Transverse colon (tissue), 4 donors: ENCODE data around the gene CCNA2. TPM values are rescaled to one million over a fixed set of nuclear protein-coding genes. Genes with fewer than 3 reads are reported as not detected.

Experiments used
- DNase-seq: peaks from one replicate; pipeline ENCODE4 v3.0.0-alpha.2; 2019
- H3K27ac ChIP-seq, 4 donors: fragments of 200-600 bp; sonication (generic); 2 replicates each; pipeline ENCODE4 v1.5.1; 2016 to 2018; ENCODE audit warnings: inconsistent platforms in 4 of 4
- H3K27me3 ChIP-seq: fragments of 200-600 bp; sonication (generic); 2 replicates; pipeline ENCODE4 v1.5.1; 2017; ENCODE audit warnings: inconsistent platforms
- H3K36me3 ChIP-seq, 4 donors: fragments of 200-600 bp; sonication (generic); 2 replicates each; pipeline ENCODE4 v1.5.1; 2017 to 2019; ENCODE audit warnings: inconsistent platforms in 4 of 4
- H3K4me1 ChIP-seq, 4 donors: fragments of 200-600 bp; sonication (generic); 2 replicates each; pipeline ENCODE4 v1.5.1; 2017 to 2020; ENCODE audit warnings: inconsistent platforms in 4 of 4
- H3K4me3 ChIP-seq, 4 donors: fragments of 200-600 bp; sonication (generic); 1 replicate in 1 of 4; 2 replicates in 3 of 4; pipeline versions ENCODE4 v1.5.1 to v1.6.1; 2017 to 2019; ENCODE audit warnings: inconsistent platforms in 4 of 4
- H3K9me3 ChIP-seq, 2 donors: fragments of 200-600 bp; sonication (generic); 2 replicates each; pipeline ENCODE4 v1.5.1; 2017 to 2019; ENCODE audit warnings: inconsistent platforms in 2 of 2
- CTCF ChIP-seq, 5 experiments: fragments of 200-600 bp in 3 of 5; fragments of 450-650 bp in 2 of 5; sonication (generic) in 3 of 5; IDR thresholded peaks; 1 replicate in 2 of 5; 2 replicates in 3 of 5; pipeline ENCODE4 v1.5.1; 2016 to 2017; ENCODE audit warnings: antibody characterized with exemption in 5 of 5, inconsistent platforms in 3 of 5, mild to moderate bottlenecking in 2 of 5, moderate library complexity in 1 of 5
- EP300 ChIP-seq: sonication (generic); formaldehyde crosslinking; IDR thresholded peaks from one replicate; pipeline ENCODE4 v1.6.1; 2017; ENCODE audit warnings: antibody characterized with exemption, low read depth
- POLR2A ChIP-seq: fragments of 450-650 bp; IDR thresholded peaks from one replicate; pipeline ENCODE4 v1.6.1; 2016; ENCODE audit warnings: antibody characterized with exemption, mild to moderate bottlenecking, moderate library complexity
- POLR2AphosphoS5 ChIP-seq, 3 donors: sonication (generic); formaldehyde crosslinking; IDR thresholded peaks; one replicate each; pipeline ENCODE4 v1.6.1; 2016; ENCODE audit warnings: antibody characterized with exemption in 3 of 3
- WGBS, 2 donors: methylation state at CpG; one replicate each; pipeline ENCODE4 v1.1.5; 2018; ENCODE audit warnings: low coverage in 1 of 2; 5-methylcytosine and 5-hydroxymethylcytosine counted together
- in situ Hi-C, 4 donors: fragments of 200-750 bp; cut with MboI; loops; one replicate each; pipeline versions ENCODE4 v1.15.0 to v1.15.1; 2017; ENCODE audit warnings: low sequenced_read_pairs in 3 of 4, low pct_ligation_motif_present in 1 of 4, low pct_unique_long_range_greater_than_20kb in 1 of 4
- intact Hi-C: fragments of 100-400 bp; cut with DNase I; formaldehyde crosslinking; loops from one replicate; pipeline ENCODE4 v1.15.1; 2023; ENCODE audit warnings: low total_unique reads
- total RNA-seq, 4 donors: library from RNA; depleted of rRNA; stranded (reverse); fragments of >200 nt; gene quantifications; one replicate each; pipeline ENCODE4 v1.1.0, GENCODE V29; 2016

The CCNA2 gene
- total RNA-seq, 4 donors from 2014 or later, result 2.4 to 16.9 (median 3.3) TPM; not detected in 1

- H3K9me3 ChIP-seq, result no peaks in the 10 kb centered on the region
- H3K36me3 ChIP-seq, result peaks cover 0 to 45% (median 20%) of the 10 kb centered on the region in 4 donors
- no peak for TF ChIP-seq CTCF (IDR thresholded peaks at IDR 0.05)
- TF ChIP-seq POLR2A, result no peak
- TF ChIP-seq EP300, result no peak
- TF ChIP-seq POLR2AphosphoS5 (IDR thresholded peaks at IDR 0.05), result no peak
- DNase-seq, result no peak
- no peaks in the 10 kb centered on the region for H3K27me3 ChIP-seq
- H3K4me3 ChIP-seq, result no peak overlapping the region
- no peak overlapping the region for H3K27ac ChIP-seq
- no peaks in the 10 kb centered on the region for H3K4me1 ChIP-seq
- intact Hi-C loops, result no loop called here
- in situ Hi-C loops, result no loop called here
Measured at GRCh38 chr4:121811122-121811521, 12.6 kb downstream of the CCNA2 start.

DNA sequence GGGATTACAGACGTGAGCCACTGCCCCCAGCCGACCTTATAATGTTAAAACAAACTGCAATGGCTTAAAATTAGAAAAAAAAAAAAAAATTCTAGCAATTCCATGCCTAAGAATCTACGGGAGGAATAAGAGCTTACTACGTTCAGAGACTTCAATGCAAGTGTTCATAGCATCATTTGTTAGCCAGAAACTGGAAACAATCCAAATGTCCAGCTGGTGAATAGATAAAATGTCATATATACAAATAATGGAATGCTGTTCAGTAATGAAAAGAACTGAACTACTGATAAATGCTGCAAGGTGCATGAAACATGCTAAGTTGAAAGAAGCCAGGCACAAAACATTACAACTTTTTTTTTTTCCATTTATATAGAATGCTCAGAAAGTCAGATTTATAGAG, 17.3 kb downstream of the CCNA2 start:
- Histone ChIP-seq H3K36me3 (peaks cover 0 to 47% (median 9%) of the 10 kb centered on the region in 4 donors), H3K4me3 (no peak overlapping the region), H3K27ac (no peak overlapping the region), H3K9me3 (no peaks in the 10 kb centered on the region), H3K4me1 (peaks cover 0 to 13% (median 8%) of the 10 kb centered on the region in 4 donors), H3K27me3 (no peaks in the 10 kb centered on the region)
- no peak for DNase-seq
- no peak for TF ChIP-seq POLR2AphosphoS5 (IDR thresholded peaks at IDR 0.05)
- no peak for TF ChIP-seq POLR2A
- 75 to 86% methylated on average over 3 to 4 of the region's 4 CpGs for WGBS, 2 donors
- intact Hi-C loops (no loop called here), in situ Hi-C loops (no loop called here)

GRCh38 chr4:121801715-121802075, 22.0 kb downstream of the CCNA2 start:
- H3K36me3 ChIP-seq, result peaks cover 0 to 27% (median 6%) of the 10 kb centered on the region in 4 donors
- in situ Hi-C loops, result no loop called here
- peak overlapping the region; percentile 80 to 92 (median 90) for H3K27ac ChIP-seq
- intact Hi-C loops, result no loop called here
- H3K4me1 ChIP-seq, result peaks cover 4 to 13% (median 8%) of the 10 kb centered on the region in 4 donors
- H3K9me3 ChIP-seq, result no peaks in the 10 kb centered on the region
- peak overlapping the region; percentile 74 to 83 (median 82) for H3K4me3 ChIP-seq
- 10 to 14% methylated on average over 4 of the region's 4 CpGs for WGBS, 2 donors
- no peak for TF ChIP-seq CTCF (IDR thresholded peaks at IDR 0.05)
- TF ChIP-seq POLR2A, result no peak
- no peak for TF ChIP-seq EP300
- TF ChIP-seq POLR2AphosphoS5 (IDR thresholded peaks at IDR 0.05), result no peak
- H3K27me3 ChIP-seq, result no peaks in the 10 kb centered on the region
- no peak for DNase-seq

DNA sequence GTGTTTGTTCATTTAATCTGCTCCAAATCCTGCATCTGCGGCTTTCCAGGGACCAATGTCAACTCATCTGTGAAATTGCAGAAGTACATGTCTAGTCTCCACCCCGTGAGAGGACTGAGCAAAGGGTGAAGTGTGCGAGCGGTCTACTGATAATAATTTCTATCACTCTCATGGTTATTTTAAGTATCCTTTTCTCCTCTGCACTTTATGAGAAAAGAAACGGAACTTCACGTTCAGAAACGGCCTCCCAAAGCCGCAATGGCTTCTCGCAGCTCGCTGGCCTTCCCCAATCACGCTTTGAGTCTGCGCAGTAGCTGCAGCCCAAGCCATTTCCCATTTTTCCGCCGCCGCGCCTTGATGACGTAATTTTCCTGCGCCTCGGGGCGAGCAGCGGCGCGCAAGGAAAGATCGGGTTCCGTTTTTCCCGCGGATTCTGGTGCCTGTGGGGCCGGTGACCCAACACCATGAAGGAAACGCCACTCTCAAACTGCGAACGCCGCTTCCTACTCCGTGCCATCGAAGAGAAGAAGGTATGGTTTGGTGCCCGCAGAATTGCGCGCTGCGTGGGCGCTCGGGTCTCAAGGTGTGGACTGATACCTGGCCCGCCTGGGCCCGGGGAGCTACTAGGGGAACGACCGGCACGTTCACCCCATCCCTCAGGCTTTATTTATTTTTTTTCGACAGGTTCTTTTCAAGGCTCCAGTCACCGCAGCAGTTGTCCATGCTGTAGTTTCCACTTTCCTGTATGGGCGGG, 22.5 kb downstream of the CCNA2 start, which contains the start of gene EXOSC9:
Gene EXOSC9 (plus strand): TSS at position 363 of the 754 bp plus-strand sequence. CDS start 102 bp downstream, at position 465.
- 0% methylated on average over 9 to 48 of the region's 48 CpGs for WGBS, 2 donors
- Histone ChIP-seq H3K9me3 (no peaks in the 10 kb centered on the region), H3K4me1 (peaks cover 4 to 13% (median 8%) of the 10 kb centered on the region in 4 donors), H3K4me3 (peak within 1 kb of the TSS; percentile 74 to 83 (median 82)), H3K27ac (peak within 1 kb of the TSS; percentile 80 to 92 (median 90)), H3K27me3 (no peaks in the 10 kb centered on the region), H3K36me3 (peaks cover 0 to 21% (median 6%) of the 10 kb centered on the region in 4 donors)
- intact Hi-C loops (no loop called here), in situ Hi-C loops (no loop called here)
- DNase-seq, result peak; percentile 94
- TF ChIP-seq CTCF (IDR thresholded peaks at IDR 0.05) (peak in 1 of 5 experiments; percentile 23), POLR2AphosphoS5 (IDR thresholded peaks at IDR 0.05) (peak; percentile 90 to 93 (median 93)), EP300 (no peak), POLR2A (peak; percentile 62)
